GM12873 (cell line): ENCODE data around the gene CFLAR.
A peak's percentile ranks its signal among the peaks of the same experiment; 100 is the strongest.

Experiments
- CTCF ChIP-seq: IDR thresholded peaks from 2 replicates; pipeline ENCODE4 v1.5.1; 2012; ENCODE audit warnings: low read depth, mild to moderate bottlenecking, moderate library complexity, low read length, control low read depth; ENCODE audit not compliant: insufficient read depth; ENCODE audit errors: missing control alignments

Gene CFLAR

GRCh38 chr2:201116115-201116958 lies at the start of gene CFLAR:
CFLAR (plus strand) TSS chr2:201116164; CDS start chr2:201129866, 13,702 bp downstream.
- TF ChIP-seq CTCF: no peak

- TF ChIP-seq CTCF: no peak
Measured at GRCh38 chr2:201070948-201071478, 45.0 kb upstream of the CFLAR start.

- peak; percentile 35 for TF ChIP-seq CTCF
Measured at GRCh38 chr2:201071479-201072200, 44.3 kb upstream of the CFLAR start, which contains the start of the genes HYCC2 and NDUFB3. HYCC2 (minus strand) TSS chr2:201071671; CDS start chr2:201024009, 47,662 bp downstream. NDUFB3 (plus strand) TSS chr2:201072001; CDS start chr2:201078883, 6,882 bp downstream.

GRCh38 chr2:201072201-201072530 lies 43.8 kb upstream of the CFLAR start:
- TF ChIP-seq CTCF: no peak

GRCh38 chr2:201073071-201073470 lies 42.9 kb upstream of the CFLAR start:
- no peak for TF ChIP-seq CTCF

- TF ChIP-seq CTCF: no peak
Measured at GRCh38 chr2:201074996-201075395, 41.0 kb upstream of the CFLAR start.

- TF ChIP-seq CTCF: no peak
Measured at GRCh38 chr2:201084863-201085262, 31.1 kb upstream of the CFLAR start.
